K562 (cell line): ENCODE data around the gene NR3C1. TPM values are rescaled to one million over a fixed set of nuclear protein-coding genes. Genes with fewer than 3 reads are reported as not detected.

Source experiments
- ATAC-seq: fragments of 200-7000 bp; cut with Tn5 transposase; 3 replicates; pipeline ENCODE4 v1.9.1; 2020; ENCODE audit warnings: moderate library complexity
- BruUV-seq: library from RNA; stranded (reverse); fragments of 400-500 nt; replicated peaks from 2 replicates; lab custom pipeline; 2021; lab: Mats Ljungman, UMichigan
- CTCF ChIA-PET: fragments of 300-600 bp; formaldehyde crosslinking; extraction: SDS; loops from one replicate; lab custom pipeline; 2021; ENCODE audit warnings: low intra/inter-chr PET ratio; lab: Yijun Ruan, JAX
- POLR2A ChIA-PET: fragments of 300-600, 350-650 bp; sonication (Branson Sonifier 250); formaldehyde crosslinking; extraction: SDS; loops from one replicate; lab custom pipeline; 2021; ENCODE audit warnings: antibody characterized with exemption, inconsistent platforms; lab: Yijun Ruan, JAX
- DNase-seq, 4 experiments: peaks; one replicate each; pipeline versions ENCODE4 v3.0.0 to v3.0.0-alpha.2; 2011 to 2018; ENCODE audit warnings: low spot score in 3 of 4, mixed read lengths in 3 of 4; ENCODE audit errors: extremely low read depth in 1 of 4
- FAIRE-seq: peaks from 2 replicates; lab custom pipeline; 2011; peaks lifted over from hg19 to GRCh38; lab: Jason Lieb, UNC
- H2AFZ ChIP-seq: 2 replicates; pipeline ENCODE4 v1.6.0; 2011; ENCODE audit warnings: low read depth, low read length, control low read depth, inconsistent platforms
- H3K27ac ChIP-seq: fragments of 200-600 bp; 3 replicates; pipeline ENCODE4 v1.8.0; 2011; ENCODE audit warnings: low read depth, mild to moderate bottlenecking, control low read depth, inconsistent platforms, low read length, moderate library complexity, mixed read lengths; ENCODE audit errors: extremely low read depth
- H3K27me3 ChIP-seq, 2 experiments: fragments of 300-600 bp in 1 of 2; 2 replicates in 1 of 2; 3 replicates in 1 of 2; pipeline versions ENCODE4 v1.6.0 to v1.8.0; 2011; ENCODE audit warnings: inconsistent platforms in 2 of 2, low read length in 2 of 2, mild to moderate bottlenecking in 1 of 2, mixed read lengths in 1 of 2, moderate library complexity in 1 of 2; ENCODE audit not compliant: control insufficient read depth in 2 of 2, insufficient read depth in 2 of 2
- H3K36me3 ChIP-seq: fragments of 300-600 bp; 3 replicates; pipeline ENCODE4 v1.8.0; 2011; ENCODE audit warnings: mild to moderate bottlenecking, low read length, inconsistent platforms; ENCODE audit not compliant: control insufficient read depth, insufficient read depth
- H3K4me1 ChIP-seq, 2 experiments: fragments of 200-600 bp in 1 of 2; replicated peaks in 1 of 2; 2 replicates in 1 of 2; 3 replicates in 1 of 2; pipeline versions ENCODE4 v1.5.1 to v1.8.0; 2011; ENCODE audit warnings: inconsistent platforms in 2 of 2, low read length in 2 of 2, mild to moderate bottlenecking in 1 of 2, mixed read lengths in 1 of 2, moderate library complexity in 1 of 2; ENCODE audit not compliant: control insufficient read depth in 2 of 2, insufficient read depth in 2 of 2
- H3K4me2 ChIP-seq: 2 replicates; pipeline ENCODE4 v1.6.1; 2011; ENCODE audit warnings: low read length, control low read depth, inconsistent platforms, mixed read lengths; ENCODE audit not compliant: insufficient read depth
- H3K4me3 ChIP-seq: fragments of 200-600 bp; sonication (generic), shearing (Covaris generic); 2 replicates; pipeline ENCODE4 v1.5.1; 2016; ENCODE audit warnings: control low read depth, inconsistent platforms
- H3K79me2 ChIP-seq: fragments of 200-600 bp; 3 replicates; pipeline ENCODE4 v1.8.0; 2011; ENCODE audit warnings: low read length, inconsistent platforms; ENCODE audit not compliant: control insufficient read depth, insufficient read depth
- H3K9ac ChIP-seq, 2 experiments: 2 replicates each; pipeline versions ENCODE4 v1.6.0 to v1.6.1; 2011; ENCODE audit warnings: low read depth in 2 of 2, low read length in 2 of 2, control low read depth in 1 of 2, inconsistent platforms in 1 of 2, mild to moderate bottlenecking in 1 of 2, mixed read lengths in 1 of 2; ENCODE audit not compliant: insufficient read depth in 1 of 2
- H3K9me1 ChIP-seq: one replicate; pipeline ENCODE4 v1.6.0; 2011; ENCODE audit warnings: inconsistent platforms, mild to moderate bottlenecking, low read length, moderate library complexity; ENCODE audit not compliant: control insufficient read depth, insufficient read depth
- H3K9me3 ChIP-seq: replicated peaks from 2 replicates; pipeline ENCODE4 v1.5.1; 2011; ENCODE audit warnings: low read depth, low read length, inconsistent platforms; ENCODE audit not compliant: control insufficient read depth, insufficient read depth
- H4K20me1 ChIP-seq: replicated peaks from 2 replicates; pipeline ENCODE4 v1.6.1; 2011; ENCODE audit warnings: low read length, inconsistent platforms, mixed read lengths; ENCODE audit not compliant: control insufficient read depth, insufficient read depth
- ATF3 ChIP-seq, 2 experiments: fragments of 450-650 bp in 1 of 2; sonication (generic) in 1 of 2; formaldehyde crosslinking in 1 of 2; IDR thresholded peaks in 1 of 2; conservative IDR thresholded peaks in 1 of 2; 2 replicates each; pipeline versions ENCODE4 v1.6.1 to v1.8.1; 2016 to 2023; ENCODE audit warnings: mild to moderate bottlenecking in 2 of 2, moderate library complexity in 2 of 2, inconsistent platforms in 1 of 2, missing genetic modification reagents in 1 of 2
- CBX1 ChIP-seq: sonication (generic); IDR thresholded peaks from 2 replicates; pipeline ENCODE4 v1.6.1; 2016; ENCODE audit warnings: antibody characterized with exemption, low read depth, mild to moderate bottlenecking
- ELF4 ChIP-seq: fragments of 450-650 bp; formaldehyde crosslinking; IDR thresholded peaks from 2 replicates; pipeline ENCODE4 v1.4.0; 2022; ENCODE audit warnings: missing genetic modification characterization
- GTF3C2 ChIP-seq: IDR thresholded peaks from 3 replicates; pipeline ENCODE4 v1.6.1; 2011; ENCODE audit warnings: borderline replicate concordance, mild to moderate bottlenecking, moderate library complexity; ENCODE audit not compliant: insufficient read length; ENCODE audit errors: extremely low read depth
- RNF2 ChIP-seq: sonication (generic); IDR thresholded peaks from 2 replicates; pipeline ENCODE4 v1.6.1; 2016
- STAT5B ChIP-seq: fragments of 250-450 bp; sonication (Bioruptor Pico); IDR thresholded peaks from 2 replicates; pipeline ENCODE4 v1.8.0; 2021; ENCODE audit warnings: mild to moderate bottlenecking, inconsistent platforms
- WGBS: fragments of 100-300 bp; shearing (Covaris generic); methylation state at CpG from one replicate; pipeline ENCODE4 v1.1.6; 2016; ENCODE audit warnings: low coverage, mixed read lengths; ENCODE audit not compliant: insufficient coverage; ENCODE audit errors: missing lambda C conversion rate; 5-methylcytosine and 5-hydroxymethylcytosine counted together
- in situ Hi-C: fragments of 300-500 bp; cut with MboI; formaldehyde crosslinking; loops from 4 replicates; pipeline ENCODE4 v1.15.0; 2018; ENCODE audit warnings: inconsistent platforms, mixed read lengths
- intact Hi-C: fragments of 100-400 bp; cut with micrococcal nuclease; formaldehyde crosslinking; loops from 2 replicates; pipeline ENCODE4 v1.14.2; 2022
- polyA plus RNA-seq, 8 experiments: library from polyadenylated mRNA; depleted of rRNA in 4 of 8; stranded (reverse) in 5 of 8; unstranded in 3 of 8; fragments of >200 nt; fragmentation: Nextera tagmentation in 2 of 8; fragmentation: Illumina TruSeq in 1 of 8; extraction: Ambion mirVana in 2 of 8; extraction: Trizol in 1 of 8; gene quantifications; 2 replicates each; pipeline versions ENCODE4 v1.2.1 to v1.2.3, GENCODE V29; 2011 to 2014; ENCODE audit warnings: inconsistent platforms in 1 of 8, missing spikeins in 1 of 8
- total RNA-seq, 7 experiments: library from RNA; depleted of rRNA in 6 of 7; stranded (reverse); fragments of >200 nt in 6 of 7; fragmentation: Illumina TruSeq in 2 of 7; extraction: Trizol in 2 of 7; gene quantifications; 2 replicates each; pipeline versions ENCODE4 v1.2.1 to v1.2.3, GENCODE V29; 2011 to 2021; ENCODE audit warnings: low replicate concordance in 1 of 7
- TF ChIP-seq, protein P1 (sequence below): fragments of 250-450 bp; sonication (Bioruptor Pico); IDR thresholded peaks from 2 replicates; pipeline ENCODE4 v1.8.0; 2022; ENCODE audit warnings: inconsistent platforms

Gene NR3C1
- total and polyA plus RNA-seq, 9 of the 15 experiments (the other 6 are each of a cell fraction or from before 2014, with no cell fraction given): 8.2 to 36.0 (median 15.0) TPM

GRCh38 chr5:143445776-143446175 lies 42.3 kb upstream of the NR3C1 start:
- Histone ChIP-seq H3K27ac (no peak overlapping the region), H3K4me1 (no peaks in the 10 kb centered on the region), H3K9me3 (no peaks in the 10 kb centered on the region), H4K20me1 (no peaks in the 10 kb centered on the region), H3K27me3 (no peaks in the 10 kb centered on the region; a peak in 2 of 5 replicates), H3K9me1 (no peaks in the 10 kb centered on the region), H3K36me3 (no peaks in the 10 kb centered on the region), H3K4me2 (no peak overlapping the region), H2AFZ (no peak overlapping the region), H3K79me2 (no peaks in the 10 kb centered on the region), H3K9ac (no peak overlapping the region), H3K4me3 (no peak overlapping the region)
- in situ Hi-C loops (no loop called here), intact Hi-C loops (no loop called here)
- WGBS: 2% methylated on average over 3 of the region's 3 CpGs
- TF ChIP-seq GTF3C2: no peak
- no peak for TF ChIP-seq RNF2
- no peak for TF ChIP-seq ATF3 (IDR thresholded peaks at IDR 0.05)
- TF ChIP-seq ATF3 (CRISPR knock-in tag; conservative IDR thresholded peaks at IDR 0.05): no peak
- no peak for TF ChIP-seq ELF4 (CRISPR knock-in tag)
- no peak for TF ChIP-seq CBX1
- no peak for TF ChIP-seq STAT5B (CRISPR knock-in tag)
- TF ChIP-seq, protein P1, sequence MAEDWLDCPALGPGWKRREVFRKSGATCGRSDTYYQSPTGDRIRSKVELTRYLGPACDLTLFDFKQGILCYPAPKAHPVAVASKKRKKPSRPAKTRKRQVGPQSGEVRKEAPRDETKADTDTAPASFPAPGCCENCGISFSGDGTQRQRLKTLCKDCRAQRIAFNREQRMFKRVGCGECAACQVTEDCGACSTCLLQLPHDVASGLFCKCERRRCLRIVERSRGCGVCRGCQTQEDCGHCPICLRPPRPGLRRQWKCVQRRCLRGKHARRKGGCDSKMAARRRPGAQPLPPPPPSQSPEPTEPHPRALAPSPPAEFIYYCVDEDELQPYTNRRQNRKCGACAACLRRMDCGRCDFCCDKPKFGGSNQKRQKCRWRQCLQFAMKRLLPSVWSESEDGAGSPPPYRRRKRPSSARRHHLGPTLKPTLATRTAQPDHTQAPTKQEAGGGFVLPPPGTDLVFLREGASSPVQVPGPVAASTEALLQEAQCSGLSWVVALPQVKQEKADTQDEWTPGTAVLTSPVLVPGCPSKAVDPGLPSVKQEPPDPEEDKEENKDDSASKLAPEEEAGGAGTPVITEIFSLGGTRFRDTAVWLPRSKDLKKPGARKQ (CRISPR knock-in tag): no peak
- CTCF ChIA-PET: interaction anchor here (0.7 kb wide), 1 partner anchor 379 kb away, joined by 4 read pairs; no protein-coding TSS in a partner anchor
- POLR2A ChIA-PET: no interaction called here
- DNase-seq (no peak), FAIRE-seq (no peak), ATAC-seq (no peak)
- BruUV-seq: no TSS peak
